AML-193 (cell line): ENCODE data around the gene NR2F6.
"Not testable (repeated sequence)": the region's sequence is repeated elsewhere in the genome, so short reads cannot be mapped to it uniquely, and the experiment has no call there.

Experiments used
- DNase-seq, 2 experiments: peaks; one replicate each; lab custom pipeline; 2025; lab: John Stamatoyannopoulos, UW

The NR2F6 gene

DNA sequence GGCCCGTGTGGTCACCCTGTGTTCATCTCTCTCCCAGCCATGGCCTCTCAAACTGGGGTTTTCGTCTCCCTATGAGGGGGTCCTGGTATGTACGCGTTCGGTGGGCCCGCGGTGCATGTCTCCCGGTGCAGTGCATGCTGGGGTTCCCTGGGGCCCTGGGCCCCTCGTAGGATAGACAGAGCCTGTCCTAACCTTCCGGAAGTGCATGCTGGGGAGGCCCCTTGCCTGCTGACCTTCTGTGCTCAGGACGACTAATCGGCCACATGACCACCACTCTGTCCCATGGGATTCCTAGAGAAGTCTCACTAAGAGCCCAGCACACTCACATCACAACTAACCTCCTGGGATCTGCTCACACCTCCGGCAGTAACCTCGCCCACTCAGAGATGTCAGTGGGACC lies 35.4 kb downstream of the NR2F6 start:
- DNase-seq: no peak

DNA sequence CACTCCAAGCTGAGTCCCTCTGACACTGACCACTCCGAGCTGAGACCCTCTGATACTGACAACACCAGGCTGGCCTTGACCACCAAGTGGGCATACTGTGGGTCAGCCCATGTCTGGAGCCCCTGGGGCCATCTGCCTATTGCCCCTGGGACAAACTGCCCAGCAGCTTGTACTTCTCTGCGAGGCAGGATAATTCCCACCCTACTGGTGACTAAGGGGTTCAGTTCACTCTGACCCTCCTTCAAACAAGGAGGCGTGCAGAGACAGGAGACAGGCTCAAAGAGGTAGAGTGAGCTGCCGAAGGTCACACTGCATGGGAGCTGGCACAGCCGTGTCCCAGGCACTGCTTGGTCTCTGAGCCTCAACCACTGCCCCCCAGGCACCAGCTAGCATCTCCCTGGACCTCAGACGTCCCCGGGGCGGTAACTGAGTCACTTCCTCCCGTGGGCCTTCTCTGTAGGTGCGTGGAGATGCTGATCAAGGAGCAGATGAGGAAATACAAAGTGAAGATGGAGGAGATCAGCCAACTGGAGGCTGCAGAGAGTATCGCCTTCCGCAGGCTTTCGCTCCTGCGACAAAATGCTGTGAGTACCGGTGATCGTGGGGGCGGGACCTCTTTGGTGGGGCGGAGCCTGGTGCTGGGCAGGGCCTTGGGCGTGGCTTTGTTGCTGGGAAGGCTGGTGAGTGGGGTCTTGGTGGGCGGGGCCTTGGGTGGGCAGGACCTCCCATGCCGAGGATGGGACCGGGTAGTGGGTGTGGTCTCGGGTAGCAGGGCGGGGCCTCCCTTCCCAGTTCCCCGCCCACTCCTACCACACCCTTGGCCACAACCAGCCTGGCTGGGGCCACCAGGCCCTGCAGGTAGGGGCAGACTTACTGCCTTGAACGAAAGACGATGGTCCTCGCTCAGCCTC lies 36.3 kb downstream of the NR2F6 start:
- DNase-seq: no peak

DNA sequence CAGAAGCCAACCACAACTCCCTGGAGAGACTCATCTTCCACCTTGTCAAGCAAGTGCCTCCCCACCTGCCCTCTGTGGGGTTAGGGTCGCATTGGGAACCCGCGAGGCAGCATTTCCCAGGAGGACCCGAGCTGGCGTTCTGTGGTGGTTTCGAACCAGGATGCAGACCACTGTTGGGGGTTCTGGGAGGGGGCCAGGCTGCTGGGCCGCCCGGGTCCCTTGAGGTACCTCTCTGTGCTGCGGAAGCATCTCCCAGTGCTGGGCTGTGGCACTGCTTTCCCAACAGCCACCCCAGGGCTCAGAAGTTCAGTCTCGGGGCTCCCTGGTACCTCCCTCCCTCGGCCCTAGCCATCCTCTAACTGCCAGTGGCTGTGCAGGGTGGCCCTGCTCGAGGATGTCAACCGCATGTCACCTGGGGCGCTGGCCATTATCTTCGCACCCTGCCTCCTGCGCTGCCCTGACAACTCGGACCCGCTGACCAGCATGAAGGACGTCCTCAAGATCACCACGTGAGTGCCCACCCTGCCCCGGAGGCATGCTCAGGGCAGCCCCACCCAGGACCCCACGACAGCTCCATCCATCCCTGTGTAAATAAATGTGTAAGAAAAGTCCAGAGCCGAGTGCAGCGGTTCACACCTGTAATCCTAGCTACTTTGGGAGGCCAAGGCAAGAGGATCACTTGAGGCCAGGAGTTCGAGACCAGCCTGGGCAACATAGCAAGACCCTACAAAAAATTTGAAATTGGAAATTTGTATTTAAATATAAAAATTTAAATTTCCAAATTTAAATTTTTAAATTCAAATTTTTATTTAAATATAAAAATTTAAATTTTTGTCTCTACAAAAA lies 38.8 kb downstream of the NR2F6 start:
- DNase-seq: no peak

DNA sequence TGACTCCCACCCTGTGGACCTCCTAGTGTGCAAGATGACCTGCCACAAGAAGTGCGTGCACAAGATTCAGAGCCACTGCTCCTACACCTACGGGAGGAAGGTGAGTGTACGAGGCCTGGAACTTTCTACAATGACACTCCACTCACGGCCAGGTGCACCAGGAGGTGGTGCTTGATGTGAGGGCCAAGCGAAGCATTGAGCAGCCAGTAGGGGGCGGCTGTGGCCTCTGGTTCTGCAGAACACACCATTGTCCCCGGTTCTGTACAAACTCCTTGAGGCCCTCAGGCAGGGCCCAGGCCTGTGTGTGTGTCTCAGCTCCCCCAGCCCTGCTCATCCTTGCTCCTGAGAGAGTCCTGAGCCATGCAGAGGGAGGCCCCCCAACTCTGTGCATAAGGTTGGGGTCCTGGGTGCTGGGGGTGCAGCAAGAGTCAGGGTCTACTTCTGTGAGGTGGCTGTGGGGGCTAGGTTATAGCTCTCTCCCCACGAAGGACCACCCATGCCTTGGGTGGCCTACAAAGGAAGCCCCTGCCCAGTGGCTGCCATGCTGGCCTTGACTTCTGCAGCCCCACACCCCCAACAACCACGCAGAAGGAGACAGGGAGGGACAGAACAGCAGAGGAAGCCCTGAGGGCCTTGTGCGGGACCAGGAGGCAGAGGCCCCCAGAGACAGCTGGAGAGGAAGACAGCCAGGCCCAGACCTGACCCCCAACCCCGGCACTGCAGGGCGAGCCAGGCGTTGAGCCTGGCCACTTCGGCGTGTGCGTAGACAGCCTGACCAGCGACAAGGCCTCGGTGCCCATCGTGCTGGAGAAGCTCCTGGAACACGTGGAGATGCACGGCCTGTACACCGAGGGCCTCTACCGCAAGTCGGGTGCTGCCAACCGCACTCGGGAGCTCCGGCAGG lies 40.2 kb downstream of the NR2F6 start:
- DNase-seq: peak; percentile 31 to 44

DNA sequence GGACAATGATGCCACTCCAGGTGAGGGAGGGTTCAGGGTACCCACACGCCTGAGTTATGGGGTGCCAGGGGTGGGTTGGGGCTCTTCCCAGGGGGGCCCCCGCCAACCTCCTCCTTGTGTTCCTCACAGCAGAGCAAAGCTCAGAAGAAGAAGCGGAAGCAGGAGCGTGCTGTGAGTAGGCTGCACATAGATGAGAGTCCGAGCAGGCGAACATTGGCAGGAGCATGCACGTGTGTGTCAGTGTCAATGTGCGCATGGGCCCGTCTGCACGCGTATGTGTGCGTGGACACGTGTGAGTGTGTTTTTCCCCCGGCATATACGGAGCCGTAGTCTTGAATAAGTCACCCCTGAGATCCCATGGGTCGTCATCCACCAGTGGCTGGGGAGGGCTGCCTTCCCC lies 43.0 kb downstream of the NR2F6 start:
- DNase-seq: no peak

DNA sequence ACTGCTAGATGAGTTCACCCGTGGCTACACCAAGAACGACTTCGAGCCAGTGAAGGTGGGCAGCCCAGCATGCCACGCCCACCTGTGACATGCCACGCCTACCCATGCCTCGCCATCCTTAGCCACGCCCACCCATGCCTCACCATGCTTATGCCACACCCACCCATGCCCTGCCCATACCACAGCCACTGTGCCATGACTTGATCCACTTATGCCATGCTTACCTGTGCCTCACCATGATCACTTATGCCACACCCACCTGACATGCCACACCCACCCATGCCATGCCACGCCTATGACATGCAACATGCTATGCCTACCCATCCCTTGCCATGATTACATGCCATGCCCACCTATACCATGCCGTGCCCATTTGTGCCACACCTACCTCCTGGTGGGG lies 43.5 kb downstream of the NR2F6 start:
- no peak for DNase-seq

DNA sequence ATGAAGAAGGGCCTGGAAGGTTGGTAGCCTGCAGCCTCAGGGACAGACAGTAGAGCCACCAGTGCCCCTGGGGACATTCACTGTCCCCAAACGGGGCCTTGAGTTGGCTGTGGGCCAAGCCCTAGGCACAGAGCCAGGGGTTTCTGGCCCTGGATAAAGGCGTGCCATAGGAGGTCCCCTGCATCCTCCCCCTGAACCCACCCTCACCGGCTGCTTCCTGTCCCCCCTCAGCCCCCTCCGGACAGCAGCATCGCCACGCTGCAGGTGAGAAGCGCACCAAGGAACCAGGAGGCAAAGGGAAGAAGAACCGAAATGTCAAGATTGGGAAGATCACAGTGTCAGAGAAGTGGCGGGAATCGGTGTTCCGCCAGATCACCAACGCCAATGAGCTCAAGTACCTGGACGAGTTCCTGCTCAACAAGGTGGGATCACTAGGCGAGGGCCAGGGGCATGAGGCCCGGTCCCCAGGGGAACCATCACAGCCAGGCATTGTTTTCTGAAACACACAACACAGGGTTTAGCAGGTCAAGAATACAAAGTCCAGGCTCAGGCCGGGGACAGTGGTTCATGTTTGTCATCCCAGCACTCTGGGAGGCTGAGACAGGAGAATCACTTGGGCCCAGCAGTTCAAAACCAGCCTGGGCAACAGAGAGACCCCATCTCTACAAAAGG lies 45.2 kb downstream of the NR2F6 start:
- no peak for DNase-seq

DNA sequence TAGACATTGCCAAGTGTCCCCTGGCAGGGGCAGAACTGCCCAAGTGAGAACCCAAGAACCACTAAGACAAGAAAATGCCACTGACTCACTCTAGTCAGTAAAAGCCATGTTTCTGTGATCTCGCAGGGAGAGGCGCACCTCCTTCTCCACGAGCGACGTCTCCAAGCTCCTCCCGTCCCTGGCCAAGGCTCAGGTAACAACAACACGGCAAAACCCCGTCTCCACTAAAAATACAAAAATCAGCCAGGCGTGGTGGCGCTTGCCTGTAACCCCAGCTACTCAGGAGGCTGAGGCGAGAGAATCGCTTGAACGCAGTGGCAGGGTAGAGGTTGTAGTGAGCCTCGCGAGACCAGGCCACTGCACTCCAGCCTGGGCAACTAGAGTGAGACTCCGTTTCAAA lies 48.1 kb downstream of the NR2F6 start:
- no peak for DNase-seq

DNA sequence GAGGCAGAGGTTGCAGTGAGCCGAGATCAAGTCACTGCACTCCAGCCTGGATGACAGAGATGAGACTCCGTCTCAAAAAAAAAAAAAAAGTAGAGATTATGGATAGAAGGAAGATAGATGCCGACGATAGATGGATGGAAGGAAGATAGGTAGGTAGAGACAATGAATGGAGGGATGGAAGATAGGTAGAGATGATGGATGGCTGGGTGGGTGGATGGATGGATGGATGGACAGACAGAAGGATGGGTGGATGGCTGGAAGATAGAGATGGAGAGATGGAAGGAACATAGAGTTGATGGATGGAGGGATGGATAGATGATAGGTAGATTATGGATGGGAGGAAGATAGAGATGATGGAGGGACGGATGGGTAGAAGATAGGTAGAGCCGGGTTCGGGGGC lies 49.1 kb downstream of the NR2F6 start:
- DNase-seq: no peak

DNA sequence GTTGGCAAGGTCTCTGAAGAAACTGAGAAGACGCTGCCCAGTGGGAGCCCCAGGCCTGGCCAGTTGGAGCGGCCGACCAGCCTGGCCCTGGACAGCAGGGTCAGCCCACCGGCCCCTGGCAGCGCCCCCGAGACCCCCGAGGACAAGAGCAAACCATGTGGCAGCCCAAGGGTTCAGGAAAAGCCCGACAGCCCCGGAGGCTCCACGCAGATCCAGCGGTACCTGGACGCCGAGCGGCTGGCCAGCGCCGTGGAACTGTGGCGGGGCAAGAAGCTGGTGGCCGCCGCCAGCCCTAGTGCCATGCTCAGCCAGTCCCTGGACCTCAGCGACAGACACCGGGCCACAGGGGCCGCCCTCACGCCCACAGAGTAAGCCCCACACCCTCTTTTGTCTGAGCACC lies 50.6 kb downstream of the NR2F6 start:
- DNase-seq: no peak

DNA sequence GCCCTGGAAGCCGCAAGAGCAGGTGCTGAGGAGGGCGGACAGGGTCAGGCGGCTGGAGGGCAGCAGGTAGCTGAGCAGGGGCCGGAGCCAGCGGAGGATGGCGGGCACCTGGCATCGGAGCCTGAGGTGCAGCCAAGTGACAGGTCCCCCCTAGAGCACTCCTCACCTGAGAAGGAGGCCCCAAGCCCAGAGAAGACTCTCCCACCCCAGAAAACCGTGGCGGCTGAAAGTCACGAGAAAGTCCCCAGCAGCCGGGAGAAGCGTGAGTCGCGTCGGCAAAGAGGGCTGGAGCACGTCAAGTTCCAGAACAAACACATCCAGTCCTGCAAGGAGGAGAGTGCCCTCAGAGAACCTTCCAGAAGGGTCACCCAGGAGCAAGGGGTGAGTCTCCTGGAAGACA lies 51.1 kb downstream of the NR2F6 start:
- no peak for DNase-seq

DNA sequence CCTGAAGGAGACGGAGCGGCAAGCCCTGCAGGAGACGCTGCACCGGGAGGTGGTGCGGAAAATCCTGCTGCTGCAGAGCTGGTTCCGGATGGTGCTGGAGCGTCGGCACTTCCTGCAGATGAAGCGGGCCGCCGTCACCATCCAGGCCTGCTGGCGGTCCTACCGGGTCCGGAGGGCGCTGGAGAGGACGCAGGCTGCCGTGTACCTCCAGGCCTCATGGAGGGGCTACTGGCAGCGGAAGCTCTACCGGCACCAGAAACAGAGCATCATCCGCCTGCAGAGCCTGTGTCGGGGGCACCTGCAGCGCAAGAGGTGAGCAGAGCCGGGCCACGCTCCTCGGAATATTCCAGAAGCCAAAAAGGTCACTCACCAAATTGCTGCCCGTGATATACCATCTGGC lies 53.0 kb downstream of the NR2F6 start:
- DNase-seq: no peak

DNA sequence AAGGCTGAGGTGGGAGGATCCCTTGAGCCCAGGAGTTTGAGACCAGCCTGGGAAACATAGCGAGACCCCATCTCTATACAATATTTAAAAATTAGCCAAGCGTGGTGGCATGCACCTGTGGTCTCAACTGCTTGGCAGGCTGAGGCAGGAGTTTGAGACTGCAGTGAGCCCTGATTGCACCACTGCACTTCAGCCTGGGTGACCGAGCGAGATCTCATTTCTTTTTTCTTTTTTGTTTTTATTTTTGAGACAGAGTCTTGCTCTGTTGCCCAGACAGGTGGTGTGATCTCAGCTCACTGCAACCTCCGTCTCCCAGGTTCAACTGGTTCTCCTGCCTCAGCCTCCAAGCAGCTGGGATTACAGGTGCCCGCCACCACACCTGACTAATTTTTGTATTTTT lies 54.0 kb downstream of the NR2F6 start:
- not testable (repeated sequence) for DNase-seq

DNA sequence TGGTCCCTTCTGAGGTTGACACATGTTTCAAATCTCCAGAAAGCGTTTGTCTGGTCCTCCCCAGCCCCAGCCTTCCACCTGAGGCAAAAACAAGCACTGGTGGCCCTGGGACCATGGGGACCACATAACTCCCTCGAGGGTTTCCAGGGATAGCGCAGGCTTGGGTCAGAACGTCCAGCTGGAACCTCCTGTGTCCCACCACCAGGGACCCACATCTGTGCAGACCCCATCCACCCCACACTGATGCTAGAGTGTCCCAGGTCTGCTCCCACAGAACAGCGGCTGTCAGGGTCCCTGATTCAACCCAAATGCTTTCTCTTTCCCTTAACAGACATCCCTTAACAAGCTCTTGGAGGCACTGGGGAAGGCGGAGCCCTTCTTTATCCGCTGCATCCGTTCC lies 60.1 kb downstream of the NR2F6 start:
- DNase-seq: no peak

DNA sequence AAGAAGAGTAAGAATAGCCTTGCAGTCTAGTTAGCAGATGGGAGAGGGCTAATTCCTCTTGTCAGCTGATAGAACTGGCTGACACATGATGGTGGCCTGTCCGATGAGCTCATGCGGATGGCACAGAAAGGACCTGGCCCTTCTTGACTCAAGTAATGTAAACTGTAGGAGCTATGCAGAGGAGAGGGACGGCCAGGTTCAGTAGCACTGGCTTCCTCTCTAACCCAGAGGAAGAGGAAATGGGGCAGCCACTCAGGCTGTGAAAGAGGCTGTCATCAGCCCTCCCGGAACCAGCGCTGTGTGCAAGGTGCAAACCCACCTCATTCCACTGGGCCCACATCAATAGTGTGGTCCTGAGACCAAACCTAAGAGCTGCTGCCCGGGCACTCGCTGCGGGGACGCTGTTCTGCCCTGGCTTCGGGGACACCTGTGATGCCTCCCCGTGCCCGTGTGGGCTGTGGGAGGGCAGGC lies 61.3 kb downstream of the NR2F6 start:
- DNase-seq: no peak

DNA sequence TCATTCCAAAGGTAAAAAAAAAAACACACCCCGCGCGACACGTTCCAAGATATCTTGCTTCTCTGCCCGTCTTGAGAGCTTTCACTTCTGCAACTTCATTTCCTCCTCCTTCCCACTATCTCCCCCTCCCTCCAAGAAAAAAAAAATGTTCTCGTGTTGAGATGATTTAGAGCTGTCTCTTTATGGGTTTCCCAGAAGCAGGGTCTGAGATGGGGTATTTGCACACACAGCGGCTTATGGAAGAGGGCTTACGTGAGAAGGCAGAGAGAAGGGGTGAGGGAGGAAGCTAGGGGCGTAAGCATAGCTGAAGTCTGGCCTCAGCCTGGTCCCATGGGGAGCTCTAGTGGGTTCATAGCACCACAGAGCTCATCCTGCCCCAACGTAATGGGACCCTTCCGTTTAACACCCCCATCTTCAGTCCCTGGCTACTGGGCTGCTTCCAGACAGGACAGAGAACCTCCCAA lies 61.8 kb downstream of the NR2F6 start:
- no peak for DNase-seq

DNA sequence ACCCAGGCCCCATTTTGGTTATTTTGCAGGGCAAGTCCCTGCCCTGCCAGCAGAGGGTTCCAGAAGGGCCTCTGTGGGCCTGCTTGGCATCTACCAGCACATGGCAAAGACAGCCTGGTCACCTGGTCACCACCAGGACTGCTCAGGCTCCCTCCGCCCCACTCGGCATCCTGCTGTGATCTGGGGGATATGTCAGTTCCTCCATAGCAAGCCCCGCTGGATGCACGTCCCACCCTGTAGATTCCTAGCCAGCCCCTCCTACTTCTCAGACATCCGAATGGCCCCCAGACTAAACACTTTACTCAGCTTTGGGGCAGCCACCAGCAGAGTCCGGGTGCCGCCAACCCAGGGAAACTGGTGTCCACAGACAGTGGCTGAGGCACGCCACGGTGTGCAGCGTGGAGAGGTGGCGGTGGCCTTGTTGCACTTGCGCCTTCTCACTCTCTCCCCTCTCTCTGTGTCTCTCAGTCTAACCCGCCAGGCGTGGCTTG lies 62.4 kb downstream of the NR2F6 start:
- no peak for DNase-seq
